Activated CD4-positive, alpha-beta T cell treated with anti-CD3 and anti-CD28 coated beads, Interleukin-2, amount 50 U/mL, for 16 hours (primary cell): Measurements from ENCODE around the gene HAGHL.
"Not testable (repeated sequence)": the region's sequence is repeated elsewhere in the genome, so short reads cannot be mapped to it uniquely, and the experiment has no call there.

Experiments used
- DNase-seq: peaks from one replicate; pipeline ENCODE4 v3.0.0-alpha.2; 2020

Gene HAGHL

GRCh38 chr16:736936-737481 is 10.1 kb downstream of the HAGHL start:
- no peak for DNase-seq

DNA sequence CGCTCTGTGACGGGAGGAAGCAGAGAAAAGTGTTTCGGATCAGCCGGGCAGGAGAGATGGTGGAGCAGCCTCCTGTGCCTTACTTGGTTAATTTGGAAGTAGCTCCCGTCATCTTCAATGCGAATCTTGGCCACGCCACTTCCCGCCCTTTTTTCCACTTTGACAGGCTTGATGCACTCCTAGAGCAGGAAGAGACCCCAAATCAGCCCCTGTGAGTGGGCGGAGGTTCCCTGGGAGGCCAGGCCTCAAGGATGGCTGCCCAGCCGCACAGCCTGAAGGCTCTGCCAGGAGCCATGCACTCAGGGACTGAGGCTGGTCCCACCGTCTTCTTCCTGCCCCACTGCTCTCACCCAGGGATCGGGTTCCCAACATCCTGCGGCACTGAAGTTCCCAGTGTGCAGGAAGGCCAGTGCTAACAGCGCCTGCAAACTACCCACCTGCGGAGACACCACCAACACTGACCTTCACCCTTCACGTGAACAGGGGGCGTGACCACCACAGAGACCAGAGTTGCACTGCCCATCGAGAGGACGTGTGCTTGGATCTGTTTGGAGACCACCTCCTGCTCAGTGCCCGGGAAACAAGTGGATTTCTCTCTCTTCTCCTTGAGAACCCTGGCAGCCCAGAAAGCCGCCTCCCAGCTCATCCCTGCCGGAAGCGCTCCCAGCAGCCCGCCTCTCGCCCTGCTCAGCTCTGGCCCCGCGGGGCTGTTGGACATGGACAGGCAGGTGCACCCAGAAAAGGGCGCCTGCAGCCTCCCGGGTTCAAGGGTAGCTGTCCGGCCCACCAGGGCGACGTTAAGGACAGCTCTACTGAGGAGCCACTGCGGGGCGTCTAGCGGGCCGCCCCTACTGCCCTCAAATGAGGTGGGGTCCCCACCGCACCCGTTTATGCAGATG is 12.9 kb downstream of the HAGHL start:
- no peak for DNase-seq

DNA sequence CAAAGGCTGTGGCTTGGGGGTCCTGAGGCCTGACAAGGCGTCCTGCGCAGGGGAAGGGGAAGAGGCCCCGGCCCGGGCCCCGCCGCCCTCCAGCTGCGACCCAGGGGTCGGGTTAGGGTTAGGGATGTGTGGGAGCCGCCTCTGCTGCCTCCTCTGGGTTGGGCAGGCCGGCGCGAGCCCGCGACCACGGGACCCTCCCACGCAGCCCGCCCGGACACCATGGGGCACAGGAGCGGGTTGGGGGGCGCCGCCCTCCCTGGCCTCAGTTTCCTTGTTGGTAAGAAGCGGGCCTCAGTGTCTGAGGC is 13.5 kb downstream of the HAGHL start:
- DNase-seq: no peak

DNA sequence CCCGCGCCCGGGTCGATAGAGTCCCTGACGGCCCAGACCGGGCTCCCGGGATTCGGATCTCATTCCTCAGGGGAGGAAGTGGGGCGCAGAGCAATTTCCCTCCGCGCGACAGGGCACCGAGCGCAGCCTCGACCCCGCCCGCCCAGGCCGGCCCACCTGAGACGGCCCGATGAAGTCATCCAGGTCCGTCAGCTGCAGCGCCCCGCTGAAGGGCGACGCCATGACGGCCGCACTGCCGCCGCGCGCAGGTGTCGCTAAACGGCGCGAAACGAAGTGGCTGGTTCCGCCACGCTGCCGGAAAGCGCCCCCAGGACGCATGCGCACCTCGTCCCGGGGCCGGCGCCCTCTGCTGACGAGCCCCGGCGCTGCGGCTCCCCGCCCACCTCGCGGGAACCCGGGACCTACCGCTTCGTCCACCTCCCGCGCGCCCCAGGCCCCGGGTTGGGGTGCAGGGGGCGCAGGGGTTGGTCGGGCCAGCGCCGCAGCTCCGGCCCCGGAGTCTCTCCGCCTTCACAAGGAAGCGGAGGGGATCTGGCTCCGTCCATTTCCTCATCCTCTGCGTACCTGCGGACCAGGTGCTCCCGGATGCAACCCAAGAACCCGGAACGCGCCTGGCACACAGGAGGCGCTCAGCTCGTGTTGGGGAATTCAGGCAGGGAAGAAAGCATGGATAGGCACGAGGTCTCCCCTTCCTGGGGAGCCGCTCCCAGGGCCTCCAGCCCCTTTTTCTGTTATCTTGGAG is 14.0 kb downstream of the HAGHL start, which contains the start of gene CIAO3:
Gene CIAO3 (minus strand): TSS at position 234 of the 742 bp plus-strand sequence. CDS start 12 bp downstream, at position 222.
- DNase-seq: peak; percentile 92

DNA sequence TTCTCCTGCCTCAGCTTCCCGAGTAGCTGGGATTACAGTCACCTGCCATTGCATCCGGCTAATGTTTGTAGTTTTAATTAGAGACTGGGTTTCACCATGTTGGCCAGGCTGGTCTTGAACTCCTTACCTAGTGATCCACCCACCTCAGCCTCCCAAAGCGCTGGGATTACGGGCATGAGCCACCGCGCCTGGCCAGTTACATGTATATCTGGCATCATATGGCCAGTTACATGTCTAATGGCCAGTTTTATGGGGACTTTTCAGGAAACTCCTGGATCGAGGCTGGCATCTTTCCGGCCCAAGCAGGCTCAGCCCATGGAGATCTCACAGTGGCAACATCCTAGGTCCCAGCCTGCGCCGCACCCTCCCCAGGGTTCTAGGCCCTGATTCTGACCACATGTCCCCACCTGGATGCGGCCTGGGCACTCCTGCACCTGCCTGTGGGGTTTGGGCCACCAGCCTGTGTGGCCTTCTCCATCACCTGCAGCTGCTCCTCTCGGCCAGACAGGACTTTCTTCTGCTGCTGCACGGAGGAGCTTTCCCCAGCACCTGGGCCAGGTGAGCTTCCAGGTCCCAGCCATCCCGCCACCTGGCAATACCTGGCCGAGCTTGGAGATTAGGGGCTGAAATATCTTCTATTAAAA is 15.2 kb downstream of the HAGHL start:
- DNase-seq: no peak

DNA sequence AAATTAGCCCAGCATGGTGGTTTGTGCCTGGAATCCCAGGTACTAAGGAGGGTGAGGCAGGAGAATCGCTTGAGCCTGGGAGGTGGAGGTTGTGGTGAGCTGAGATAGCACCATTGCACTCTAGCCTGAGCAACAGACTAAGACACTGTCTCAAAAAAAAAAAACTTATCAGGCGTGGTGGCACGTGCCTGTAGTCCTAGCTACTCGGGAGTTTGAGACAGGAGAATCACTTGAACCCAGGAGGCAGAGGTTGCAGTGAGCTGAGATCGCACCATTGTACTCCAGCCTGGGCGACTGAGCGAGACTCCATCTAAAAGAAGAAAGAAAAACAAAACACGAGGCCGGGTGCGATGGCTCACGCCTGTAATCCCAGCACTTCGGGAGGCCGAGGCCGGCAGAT is 16.0 kb downstream of the HAGHL start:
- not testable (repeated sequence) for DNase-seq

DNA sequence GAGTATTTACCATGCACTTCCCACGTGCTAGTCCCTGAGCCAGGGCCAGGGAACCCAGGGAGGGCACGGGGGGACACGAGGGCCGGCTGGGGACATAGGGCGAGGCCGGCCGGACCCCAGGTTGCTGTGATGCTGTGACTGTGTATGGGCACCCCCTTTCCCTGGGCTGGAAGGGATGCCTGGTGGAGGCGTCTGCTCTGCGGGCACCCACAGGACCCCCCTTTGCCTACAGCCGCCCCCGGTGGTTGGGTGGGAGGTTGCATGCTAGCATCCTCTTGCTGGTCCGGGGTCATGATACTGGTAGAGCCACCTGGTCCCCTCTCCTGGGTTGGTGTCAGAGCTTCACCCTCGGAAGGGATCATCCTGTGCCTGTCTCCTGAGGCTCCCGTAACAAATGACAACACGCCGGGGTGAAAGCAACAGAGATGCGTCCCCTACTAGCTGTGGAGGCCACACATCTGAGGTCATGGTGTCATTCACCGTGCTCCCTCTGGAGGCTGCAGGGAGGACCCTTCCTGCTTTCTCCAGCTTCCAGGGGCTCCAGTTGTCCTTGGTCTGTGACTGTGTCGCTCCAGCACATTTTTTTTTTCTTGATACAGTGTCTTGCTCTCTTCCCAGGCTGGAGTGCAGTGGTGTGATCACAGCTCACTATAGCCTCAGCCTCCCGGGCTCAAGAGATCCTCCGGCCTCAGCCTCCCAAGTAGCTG is 17.0 kb downstream of the HAGHL start:
- no peak for DNase-seq

GRCh38 chr16:745739-746138 is 18.8 kb downstream of the HAGHL start:
- DNase-seq: no peak

GRCh38 chr16:746637-747036 is 19.7 kb downstream of the HAGHL start:
- DNase-seq: no peak

- no peak for DNase-seq
Measured at GRCh38 chr16:747978-748746, 21.3 kb downstream of the HAGHL start.

DNA sequence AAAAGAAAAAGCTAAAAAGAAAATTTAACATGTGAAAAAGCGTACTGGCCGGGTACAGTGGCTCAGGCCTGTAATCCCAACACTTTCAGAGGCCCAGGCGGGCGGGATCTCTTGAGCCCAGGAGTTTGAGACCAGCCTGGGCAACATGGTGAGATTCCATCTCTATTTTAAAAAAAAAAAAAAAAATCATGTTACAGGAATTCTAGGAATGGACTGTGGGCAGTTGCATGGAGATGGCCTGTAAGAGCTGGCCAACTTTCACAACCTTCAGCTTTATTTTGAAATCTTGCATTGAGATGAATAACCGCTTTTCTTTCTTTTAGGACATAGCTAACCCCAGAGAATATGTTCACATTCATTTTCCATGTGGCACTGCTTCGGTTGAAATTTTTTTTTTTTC is 22.1 kb downstream of the HAGHL start:
- no peak for DNase-seq

DNA sequence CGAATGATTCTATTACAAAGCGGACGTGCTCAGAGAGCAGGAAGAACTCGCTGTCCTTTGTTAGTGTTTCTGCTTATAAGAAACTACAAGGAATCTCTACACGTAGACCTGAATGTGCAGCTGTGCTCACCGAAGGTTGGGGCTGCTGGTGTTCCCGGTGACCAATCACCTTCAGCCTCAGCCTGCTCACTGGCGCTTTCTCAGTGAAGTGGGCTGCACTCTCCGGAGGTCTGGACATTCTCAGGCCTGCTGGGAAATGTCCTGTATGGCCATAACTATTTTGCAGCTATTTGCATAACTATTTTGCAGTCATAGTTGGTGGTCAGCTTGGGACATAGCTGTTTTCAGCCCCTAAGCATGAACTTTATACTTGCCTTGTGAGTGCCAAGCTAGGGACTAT is 23.6 kb downstream of the HAGHL start:
- DNase-seq: no peak

GRCh38 chr16:751152-752006 is 24.5 kb downstream of the HAGHL start:
- no peak for DNase-seq

- no peak for DNase-seq
Measured at GRCh38 chr16:752007-752312, 25.1 kb downstream of the HAGHL start.

GRCh38 chr16:754121-754607 is 27.3 kb downstream of the HAGHL start:
- DNase-seq: not testable (repeated sequence)

DNA sequence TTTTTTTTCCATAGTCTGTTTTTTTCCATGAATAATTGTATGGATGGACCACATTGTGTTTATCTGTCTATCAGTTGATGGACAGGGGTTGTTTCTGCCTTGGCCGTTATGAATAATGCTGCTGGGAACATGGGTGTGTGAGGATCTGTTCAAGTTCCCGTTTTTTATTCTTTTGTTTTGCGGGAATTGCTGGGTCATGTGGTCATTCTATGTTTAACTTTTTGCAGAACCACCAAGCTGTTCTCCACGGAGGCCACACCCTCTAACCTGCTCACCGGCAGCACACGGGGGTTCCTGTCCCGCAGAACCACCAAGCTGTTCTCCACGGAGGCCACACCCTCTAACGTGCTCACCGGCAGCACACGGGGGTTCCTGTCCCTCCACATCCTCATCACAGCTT is 27.8 kb downstream of the HAGHL start:
- no peak for DNase-seq

DNA sequence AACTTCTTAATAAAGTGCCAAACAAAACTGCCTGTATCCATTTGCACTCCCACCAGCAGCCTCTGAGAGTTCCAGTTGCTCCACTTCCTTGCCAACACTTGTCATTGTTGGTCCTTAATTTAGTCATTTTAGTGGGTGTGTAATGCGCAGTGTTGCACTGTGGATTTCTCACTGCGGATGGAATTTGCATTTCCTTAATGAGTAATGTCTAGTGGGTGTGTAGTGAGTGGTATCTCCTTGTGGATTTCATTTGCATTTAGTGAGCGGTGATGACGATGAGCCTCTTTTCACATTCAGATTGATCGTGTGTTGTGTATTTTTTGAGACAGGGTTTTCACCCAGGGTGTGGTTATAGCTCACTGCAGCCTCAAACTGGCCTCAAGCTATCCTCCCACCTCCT is 29.5 kb downstream of the HAGHL start:
- DNase-seq: no peak

- no peak for DNase-seq
Measured at GRCh38 chr16:759110-759910, 32.4 kb downstream of the HAGHL start.

GRCh38 chr16:760065-760464 is 33.2 kb downstream of the HAGHL start:
- DNase-seq: no peak
